GM23248 (cell line): ENCODE data around the gene ENAH. TPM values are rescaled to one million over a fixed set of nuclear protein-coding genes. Genes with fewer than 3 reads are reported as not detected.
"Not testable (repeated sequence)": the region's sequence is repeated elsewhere in the genome, so short reads cannot be mapped to it uniquely, and the experiment has no call there.

Experiments
- DNase-seq: peaks from one replicate; pipeline ENCODE4 v3.0.0-alpha.2; 2015
- H2AFZ ChIP-seq: fragments of 200-600 bp; sonication (generic); 2 replicates; pipeline ENCODE4 v1.6.1; 2016; ENCODE audit warnings: antibody characterized with exemption
- H3F3A ChIP-seq: fragments of 200-600 bp; sonication (generic); 2 replicates; pipeline ENCODE4 v1.6.1; 2016; ENCODE audit warnings: mild to moderate bottlenecking, antibody characterized with exemption, mixed run types; ENCODE audit not compliant: insufficient read depth
- H3K27ac ChIP-seq: fragments of 200-600 bp; sonication (generic); 2 replicates; pipeline ENCODE4 v1.5.1; 2016; ENCODE audit warnings: mild to moderate bottlenecking
- H3K27me3 ChIP-seq: fragments of 200-600 bp; sonication (generic); replicated peaks from 2 replicates; pipeline ENCODE4 v1.6.1; 2016; ENCODE audit warnings: mild to moderate bottlenecking; ENCODE audit not compliant: insufficient read depth
- H3K36me3 ChIP-seq: fragments of 200-600 bp; sonication (generic); 2 replicates; pipeline ENCODE4 v1.6.1; 2016; ENCODE audit warnings: low read depth, mild to moderate bottlenecking
- H3K4me1 ChIP-seq: fragments of 200-600 bp; sonication (generic); 2 replicates; pipeline ENCODE4 v1.6.1; 2016; ENCODE audit warnings: mild to moderate bottlenecking; ENCODE audit not compliant: insufficient read depth
- H3K4me2 ChIP-seq: fragments of 200-600 bp; sonication (generic); one replicate; pipeline ENCODE4 v1.6.1; 2016; ENCODE audit warnings: mild to moderate bottlenecking; ENCODE audit not compliant: unreplicated experiment
- H3K4me3 ChIP-seq: fragments of 200-600 bp; sonication (generic); 2 replicates; pipeline ENCODE4 v1.5.1; 2016; ENCODE audit warnings: mild to moderate bottlenecking
- H3K79me2 ChIP-seq: fragments of 200-600 bp; sonication (generic); 2 replicates; pipeline ENCODE4 v1.6.1; 2016; ENCODE audit warnings: mild to moderate bottlenecking; ENCODE audit not compliant: insufficient read depth
- H3K9ac ChIP-seq: fragments of 200-600 bp; sonication (generic); 2 replicates; pipeline ENCODE4 v1.6.1; 2016; ENCODE audit warnings: mild to moderate bottlenecking
- H3K9me2 ChIP-seq: fragments of 200-600 bp; sonication (generic); 2 replicates; pipeline ENCODE4 v1.6.1; 2016; ENCODE audit warnings: mixed run types, mild to moderate bottlenecking, moderate library complexity; ENCODE audit not compliant: insufficient read depth
- H3K9me3 ChIP-seq: fragments of 200-600 bp; sonication (generic); one replicate; pipeline ENCODE4 v1.6.1; 2017; ENCODE audit warnings: low read depth
- H4K20me1 ChIP-seq: fragments of 200-600 bp; sonication (generic); 2 replicates; pipeline ENCODE4 v1.6.0; 2016; ENCODE audit not compliant: insufficient read depth
- EZH2 ChIP-seq: fragments of 200-600 bp; sonication (generic); IDR thresholded peaks from 2 replicates; pipeline ENCODE4 v1.6.1; 2018; ENCODE audit warnings: antibody characterized with exemption, mild to moderate bottlenecking; ENCODE audit not compliant: insufficient read depth, poor library complexity, severe bottlenecking
- EZH2phosphoT487 ChIP-seq: fragments of 200-600 bp; sonication (generic); IDR thresholded peaks from 2 replicates; pipeline ENCODE4 v1.6.1; 2018; ENCODE audit warnings: antibody characterized with exemption, moderate library complexity, mild to moderate bottlenecking, low read depth; ENCODE audit not compliant: insufficient read depth
- WGBS, 2 experiments: methylation state at CpG; one replicate each; pipeline ENCODE4 v1.1.6; 2015 to 2017; ENCODE audit warnings: low lambda C conversion rate in 2 of 2, low coverage in 1 of 2; ENCODE audit errors: missing lambda C conversion rate in 2 of 2; 5-methylcytosine and 5-hydroxymethylcytosine counted together
- in situ Hi-C: fragments of 300-500 bp; cut with MboI; formaldehyde crosslinking; loops from 2 replicates; pipeline ENCODE4 v1.15.0; 2020
- polyA plus RNA-seq: library from polyadenylated mRNA; unstranded; fragments of >200 nt; fragmentation: Nextera tagmentation; extraction: Ambion mirVana; gene quantifications from 2 replicates; pipeline ENCODE4 v1.2.1, GENCODE V29; 2016
- total RNA-seq: library from RNA; depleted of rRNA; stranded (reverse); fragments of >200 nt; shearing (Covaris generic); gene quantifications from 2 replicates; pipeline ENCODE4 v1.2.3, GENCODE V29; 2014

ENAH gene
- total and polyA plus RNA-seq, 2 experiments from 2014 or later: 40.1 to 125 TPM

DNA sequence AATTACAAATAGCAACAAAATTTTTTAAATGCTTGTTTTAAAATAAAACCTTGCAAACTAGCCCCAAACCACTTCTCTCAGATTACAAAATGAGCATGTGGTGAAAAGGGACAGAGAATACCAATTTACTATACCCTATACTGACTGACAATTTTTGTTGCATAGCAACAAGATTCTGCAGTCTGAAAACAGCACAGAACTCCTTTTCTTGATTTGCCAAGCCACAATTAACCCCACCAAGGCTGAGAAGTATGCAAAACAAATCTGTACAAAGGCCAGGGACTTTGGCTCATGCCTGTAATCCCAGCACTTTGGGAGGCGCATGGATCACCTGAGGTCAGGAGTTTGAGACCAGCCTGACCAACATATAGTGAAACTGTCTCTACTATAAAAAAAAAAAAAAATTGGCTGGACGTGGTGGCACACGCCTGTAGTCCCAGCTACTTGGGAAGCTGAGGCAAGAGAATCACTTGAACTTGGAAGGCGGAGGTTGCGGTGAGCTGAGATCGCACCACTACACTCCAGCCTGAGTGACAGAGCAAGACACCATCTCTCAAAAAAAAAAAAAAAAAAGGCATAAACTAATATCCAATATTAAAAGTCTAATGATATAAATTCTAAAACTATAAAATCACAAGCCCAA lies 21.8 kb downstream of the ENAH start:
- DNase-seq: no peak
- H3K9me3 ChIP-seq: no peaks in the 10 kb centered on the region
- WGBS, 2 experiments: 82 to 84% methylated on average over 6 of the region's 6 CpGs
- in situ Hi-C loops: no loop called here
- no peaks in the 10 kb centered on the region for H3K27me3 ChIP-seq
- H3K36me3 ChIP-seq: no peaks in the 10 kb centered on the region
- H3F3A ChIP-seq: peaks cover 16% of the 10 kb centered on the region; the same call in 1 of the 2 replicates
- no peak overlapping the region for H3K4me2 ChIP-seq
- H3K27ac ChIP-seq: no peak overlapping the region
- no peaks in the 10 kb centered on the region for H3K9me2 ChIP-seq
- H3K4me1 ChIP-seq: peaks cover 31% of the 10 kb centered on the region
- peaks cover 13% of the 10 kb centered on the region for H4K20me1 ChIP-seq
- no peak overlapping the region for H3K4me3 ChIP-seq
- H3K9ac ChIP-seq: no peak overlapping the region
- H2AFZ ChIP-seq: no peak overlapping the region
- no peak for TF ChIP-seq EZH2phosphoT487
- TF ChIP-seq EZH2: no peak
- H3K79me2 ChIP-seq: peaks cover 100% of the 10 kb centered on the region

DNA sequence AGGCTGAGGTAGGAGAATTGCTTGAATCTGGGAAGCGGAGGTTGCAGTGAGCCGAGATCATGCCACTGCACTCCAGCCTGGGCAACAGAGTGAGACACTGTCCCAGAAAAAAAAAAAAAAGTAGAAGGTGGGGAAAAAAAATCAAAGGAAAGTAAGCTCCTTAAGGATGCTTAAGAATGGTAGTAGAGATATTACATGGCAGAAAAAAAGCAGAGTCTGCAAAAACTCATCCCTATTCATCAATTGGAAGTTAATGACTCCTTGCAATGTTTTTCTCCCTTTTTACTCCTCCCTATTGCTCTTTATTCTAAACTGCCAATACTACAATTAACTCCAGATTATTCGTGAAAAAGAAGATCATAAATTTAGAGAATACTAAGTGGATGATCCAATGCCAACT lies 23.4 kb downstream of the ENAH start:
- WGBS, 2 experiments: 70 to 74% methylated on average over 3 of the region's 3 CpGs
- Histone ChIP-seq H3K27me3 (no peaks in the 10 kb centered on the region), H3K4me3 (no peak overlapping the region), H4K20me1 (peaks cover 10% of the 10 kb centered on the region), H3K36me3 (no peaks in the 10 kb centered on the region), H3K9ac (no peak overlapping the region), H2AFZ (no peak overlapping the region), H3K9me3 (no peaks in the 10 kb centered on the region), H3F3A (peaks cover 6% of the 10 kb centered on the region; the same call in 1 of the 2 replicates), H3K27ac (no peak overlapping the region), H3K9me2 (no peaks in the 10 kb centered on the region), H3K4me1 (peaks cover 29% of the 10 kb centered on the region), H3K4me2 (no peak overlapping the region), H3K79me2 (peaks cover 100% of the 10 kb centered on the region)
- in situ Hi-C loops: no loop called here
- TF ChIP-seq EZH2 (no peak), EZH2phosphoT487 (no peak)
- no peak for DNase-seq

DNA sequence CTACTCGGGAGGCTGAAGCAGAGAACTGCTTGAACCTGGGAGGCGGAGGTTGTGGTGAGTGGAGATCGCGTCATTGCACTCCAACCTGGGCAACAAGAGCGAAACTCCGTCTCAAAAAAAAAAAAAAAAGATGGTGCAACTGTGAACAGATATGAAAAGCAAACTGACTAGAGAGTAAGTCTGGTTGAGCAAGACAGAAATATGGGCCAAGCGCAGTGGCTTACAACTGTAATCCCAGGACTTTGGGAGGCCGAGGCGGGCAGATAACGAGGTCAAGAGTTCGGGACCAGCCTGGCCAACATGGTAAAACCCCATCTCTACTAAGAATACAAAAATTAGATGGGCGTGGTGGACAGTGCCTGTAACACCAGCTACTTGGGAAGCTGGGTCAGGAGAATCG lies 24.1 kb downstream of the ENAH start:
- in situ Hi-C loops, H3K36me3 ChIP-seq, H3F3A ChIP-seq, DNase-seq, H3K27ac ChIP-seq, H2AFZ ChIP-seq, H3K27me3 ChIP-seq, H3K9ac ChIP-seq, H3K9me3 ChIP-seq, H3K4me2 ChIP-seq, H3K4me3 ChIP-seq, H3K9me2 ChIP-seq: not testable (repeated sequence)
- 97 to 98% methylated on average over 13 of the region's 13 CpGs for WGBS, 2 experiments
- H3K4me1 ChIP-seq: peaks cover 29% of the 10 kb centered on the region
- H3K79me2 ChIP-seq: peaks cover 100% of the 10 kb centered on the region
- peaks cover 13% of the 10 kb centered on the region for H4K20me1 ChIP-seq

DNA sequence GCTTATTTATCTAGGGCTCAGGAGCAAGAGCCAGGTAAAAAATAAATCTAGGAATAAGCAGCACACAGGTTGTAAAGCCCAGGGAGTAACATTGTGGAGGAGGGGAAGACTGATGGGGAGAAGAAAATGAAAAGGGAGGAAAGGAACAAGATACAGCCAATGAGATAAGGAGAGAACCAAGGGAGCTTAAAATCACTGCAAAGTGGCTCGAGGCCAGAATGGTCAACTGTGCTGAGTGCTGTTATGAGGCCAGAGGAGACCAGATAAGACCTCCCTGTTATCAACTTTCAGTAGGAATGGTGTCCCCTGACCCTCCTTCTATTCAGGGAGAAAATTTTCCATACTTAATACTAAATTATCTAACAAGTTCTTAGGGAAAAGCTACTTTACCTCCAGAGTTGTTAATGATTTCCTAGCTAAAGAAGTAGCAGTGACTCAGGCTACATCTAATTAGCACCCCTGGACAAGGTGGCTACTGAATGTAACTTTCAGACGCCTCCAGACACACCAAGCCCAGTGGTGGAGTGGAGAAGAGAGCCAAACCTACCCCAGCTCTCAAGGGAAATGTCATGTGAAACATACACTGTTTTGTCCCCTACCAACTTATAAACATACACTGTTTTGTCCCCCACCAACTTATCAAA lies 25.5 kb downstream of the ENAH start:
- no peaks in the 10 kb centered on the region for H3K27me3 ChIP-seq
- peaks cover 23% of the 10 kb centered on the region for H4K20me1 ChIP-seq
- no peak overlapping the region for H2AFZ ChIP-seq
- no peaks in the 10 kb centered on the region for H3K9me2 ChIP-seq
- peaks cover 10% of the 10 kb centered on the region; the same call in 1 of the 2 replicates for H3F3A ChIP-seq
- no peak overlapping the region for H3K9ac ChIP-seq
- WGBS, 2 experiments: 85 to 93% methylated on average over 2 of the region's 2 CpGs
- H3K27ac ChIP-seq: no peak overlapping the region
- H3K9me3 ChIP-seq: no peaks in the 10 kb centered on the region
- DNase-seq: no peak
- TF ChIP-seq EZH2phosphoT487 (no peak), EZH2 (no peak)
- no peak overlapping the region for H3K4me3 ChIP-seq
- H3K79me2 ChIP-seq: peaks cover 100% of the 10 kb centered on the region
- no peaks in the 10 kb centered on the region for H3K36me3 ChIP-seq
- H3K4me2 ChIP-seq: peak overlapping the region; percentile 9
- in situ Hi-C loops: no loop called here
- peaks cover 29% of the 10 kb centered on the region for H3K4me1 ChIP-seq
